Ishikawa (cell line): Measurements from ENCODE around the gene KIAA1755.

Source experiments
- CEBPB ChIP-seq: IDR thresholded peaks from 2 replicates; pipeline ENCODE4 v1.6.1; 2012
- CREB1 ChIP-seq: IDR thresholded peaks from 2 replicates; pipeline ENCODE4 v1.6.1; 2012; ENCODE audit warnings: low read depth
- EGR1 ChIP-seq: IDR thresholded peaks from 2 replicates; pipeline ENCODE4 v1.6.1; 2012
- EP300 ChIP-seq: IDR thresholded peaks from 2 replicates; pipeline ENCODE4 v1.6.1; 2012; ENCODE audit warnings: borderline replicate concordance
- NFIC ChIP-seq: IDR thresholded peaks from 2 replicates; pipeline ENCODE4 v1.6.1; 2012
- RAD21 ChIP-seq: IDR thresholded peaks from 2 replicates; pipeline ENCODE4 v1.6.1; 2012; ENCODE audit warnings: low read depth
- REST ChIP-seq: IDR thresholded peaks from 2 replicates; pipeline ENCODE4 v1.6.1; 2012; ENCODE audit warnings: low read depth, mild to moderate bottlenecking
- TAF1 ChIP-seq: IDR thresholded peaks from 2 replicates; pipeline ENCODE4 v1.6.1; 2012; ENCODE audit warnings: low read depth, mild to moderate bottlenecking
- TCF12 ChIP-seq: IDR thresholded peaks from 2 replicates; pipeline ENCODE4 v1.6.1; 2012; ENCODE audit warnings: low read depth
- USF1 ChIP-seq: IDR thresholded peaks from 2 replicates; pipeline ENCODE4 v1.6.1; 2012

DNA sequence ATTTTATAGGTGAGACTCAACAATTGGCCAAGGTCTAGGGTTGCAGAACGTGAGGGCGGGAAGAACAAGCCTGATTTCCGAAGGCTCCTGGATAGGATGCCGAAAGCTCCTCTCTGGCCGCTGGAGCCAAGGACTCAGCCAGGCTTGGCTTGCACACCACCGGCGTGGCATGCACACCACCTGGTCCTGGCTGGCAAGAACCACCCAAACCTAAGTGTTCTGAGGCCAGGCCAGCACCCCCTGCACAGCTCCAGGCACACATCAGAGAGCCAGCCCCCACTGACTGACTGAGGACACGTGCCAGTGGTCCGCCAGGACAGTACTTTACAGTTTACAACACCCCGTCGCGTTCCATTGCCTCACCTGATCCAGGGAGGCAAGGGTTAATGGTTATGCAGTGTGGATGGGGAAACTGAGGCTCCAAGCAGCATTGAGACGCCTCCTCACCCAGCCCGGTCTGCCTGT, 95.9 kb downstream of the KIAA1755 start:
- no peak for TF ChIP-seq EP300
- TF ChIP-seq TAF1 = no peak
- no peak for TF ChIP-seq USF1
- no peak for TF ChIP-seq REST
- no peak for TF ChIP-seq CEBPB
- no peak for TF ChIP-seq EGR1
- no peak for TF ChIP-seq CREB1
- TF ChIP-seq TCF12 = no peak
- TF ChIP-seq RAD21 = no peak
- TF ChIP-seq NFIC = no peak
